DMS153 treated with DMSO at 0.1 percent for 48 hours (cell line): ENCODE results near the gene TAF1B.

Experiments
- DNase-seq: peaks from one replicate; lab custom pipeline; 2025; ENCODE audit not compliant: unreplicated experiment; lab: John Stamatoyannopoulos, UW

Gene TAF1B

DNA sequence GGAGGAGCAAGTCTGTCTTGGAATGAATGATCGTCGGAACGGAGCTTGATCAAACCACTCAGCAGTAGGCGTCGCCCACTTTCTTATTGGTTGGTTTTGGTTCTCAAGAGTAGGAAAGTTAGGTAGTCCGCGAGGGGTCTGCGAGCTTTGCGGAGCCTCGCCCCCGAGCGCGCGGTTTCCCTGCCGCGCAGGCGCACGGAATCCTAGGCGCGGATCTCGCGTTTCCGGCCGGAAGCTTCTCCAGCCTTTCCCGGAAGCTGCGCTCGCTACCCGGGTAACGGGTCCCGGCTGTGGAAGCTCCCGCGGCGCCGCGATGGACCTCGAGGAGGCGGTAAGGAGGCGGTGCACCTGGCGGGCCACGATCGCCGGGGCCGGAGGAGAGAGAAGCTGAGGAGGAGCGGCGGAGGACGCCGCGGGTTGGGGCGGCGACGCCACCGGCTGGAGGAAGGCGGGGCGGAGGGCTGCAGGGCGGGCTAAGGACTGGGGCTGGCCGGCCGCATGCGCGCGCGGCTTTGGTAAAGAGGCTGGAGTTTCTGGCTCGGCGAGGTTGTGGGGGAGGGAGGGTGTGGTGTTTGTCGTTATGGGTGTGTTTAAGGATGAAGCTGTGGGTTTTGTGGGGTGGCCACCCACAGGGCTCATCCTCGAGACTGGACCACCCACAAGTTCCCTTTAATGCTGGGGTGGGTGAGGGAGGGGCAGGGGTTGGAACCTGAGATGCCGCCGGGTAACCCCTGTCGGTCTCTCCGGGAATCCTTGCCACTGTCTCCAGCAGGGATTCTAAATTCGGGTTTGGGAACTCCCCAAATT is at the start of gene TAF1B:
Gene TAF1B, plus strand, starts transcription at position 246 of the 807 bp plus-strand sequence. Its CDS starts 68 bp downstream, at position 314.
- DNase-seq = peak; percentile 61

DNA sequence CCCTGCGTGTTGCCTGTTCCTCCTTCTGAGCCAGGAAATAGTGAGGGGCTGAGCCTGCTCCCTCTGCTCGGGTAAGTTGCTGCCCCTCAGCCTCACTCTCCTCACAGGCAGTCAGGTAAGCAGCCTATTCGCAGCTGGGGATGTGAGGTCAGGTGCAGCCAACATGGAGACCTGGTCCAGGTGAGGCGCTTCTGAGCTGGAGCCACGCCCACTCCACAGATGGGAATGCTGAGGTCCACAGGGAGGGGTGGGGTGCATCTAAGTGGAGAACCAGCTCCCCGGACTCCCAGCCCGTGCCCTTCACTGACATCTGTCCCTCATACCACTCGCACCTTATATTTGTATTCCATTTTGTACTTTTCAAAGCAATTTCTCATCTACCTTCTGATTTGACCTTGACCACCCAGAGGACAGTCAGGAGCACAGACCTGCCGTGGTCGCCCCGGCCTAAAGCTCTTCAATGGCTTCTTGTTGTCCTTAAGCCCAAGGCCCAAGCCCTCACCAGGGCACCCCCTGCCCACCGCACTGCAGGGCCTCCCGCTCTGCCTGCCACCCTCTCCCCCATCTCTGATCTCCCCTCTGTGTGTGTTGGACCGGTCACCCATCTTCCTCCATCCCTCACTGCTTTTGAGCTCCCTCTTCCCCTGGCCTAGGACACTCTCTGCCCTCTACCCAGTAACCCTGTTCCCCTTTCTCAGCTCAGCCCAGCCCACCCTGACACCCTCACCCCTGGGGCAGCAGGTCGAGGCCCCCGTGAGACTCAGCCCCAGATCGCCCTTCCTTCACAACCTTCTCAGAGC is 49.2 kb upstream of the TAF1B start:
- no peak for DNase-seq

- DNase-seq = no peak
Observed at GRCh38 chr2:9795071-9795470, 48.2 kb upstream of the TAF1B start.

DNA sequence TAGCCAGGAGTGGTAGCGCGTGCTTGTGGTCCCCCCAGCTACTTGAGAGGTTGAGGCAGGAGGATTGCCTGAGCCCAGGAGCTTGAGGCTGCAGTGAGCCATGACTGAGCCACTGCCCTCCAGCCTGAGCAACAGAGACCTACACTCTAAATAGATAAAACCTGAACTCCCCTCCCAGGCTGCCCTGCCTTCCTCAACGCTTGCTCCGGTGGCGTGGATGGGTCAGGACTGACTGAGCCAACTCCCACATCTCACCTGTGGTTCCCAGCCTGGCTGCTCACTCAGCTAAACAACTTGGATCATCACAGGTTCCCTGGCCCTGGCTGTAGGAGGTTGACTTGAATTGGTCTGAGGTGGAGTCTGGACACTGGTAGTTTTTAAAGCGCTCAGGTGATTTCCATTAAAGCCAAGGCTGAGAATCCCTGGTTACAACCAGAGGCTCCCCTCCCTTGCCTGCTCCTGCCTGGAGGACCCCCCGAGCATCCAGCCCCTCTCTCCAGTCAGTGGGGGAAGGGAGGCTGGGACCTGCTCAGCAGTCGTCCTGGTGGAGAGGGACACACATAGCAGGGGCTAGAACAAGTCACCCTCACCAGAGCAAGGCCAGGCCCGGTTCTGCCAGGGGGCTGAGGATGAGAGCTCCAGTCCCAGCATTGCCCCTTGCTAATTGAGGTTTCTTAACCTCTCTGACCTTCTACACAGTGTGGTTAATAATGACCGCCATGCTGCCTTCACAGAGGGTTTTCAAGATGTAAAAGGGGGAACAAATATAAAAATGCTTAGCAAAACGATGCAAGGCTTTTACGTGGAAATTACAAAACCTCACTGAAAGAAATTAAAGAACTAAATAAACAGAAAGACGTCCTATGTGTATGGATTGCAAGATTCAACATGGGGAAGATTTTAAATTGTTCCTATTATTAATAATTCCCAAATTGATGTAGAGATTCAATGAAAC is 46.9 kb upstream of the TAF1B start:
- DNase-seq = no peak

- no peak for DNase-seq
Observed at GRCh38 chr2:9797086-9797485, 46.2 kb upstream of the TAF1B start.

DNA sequence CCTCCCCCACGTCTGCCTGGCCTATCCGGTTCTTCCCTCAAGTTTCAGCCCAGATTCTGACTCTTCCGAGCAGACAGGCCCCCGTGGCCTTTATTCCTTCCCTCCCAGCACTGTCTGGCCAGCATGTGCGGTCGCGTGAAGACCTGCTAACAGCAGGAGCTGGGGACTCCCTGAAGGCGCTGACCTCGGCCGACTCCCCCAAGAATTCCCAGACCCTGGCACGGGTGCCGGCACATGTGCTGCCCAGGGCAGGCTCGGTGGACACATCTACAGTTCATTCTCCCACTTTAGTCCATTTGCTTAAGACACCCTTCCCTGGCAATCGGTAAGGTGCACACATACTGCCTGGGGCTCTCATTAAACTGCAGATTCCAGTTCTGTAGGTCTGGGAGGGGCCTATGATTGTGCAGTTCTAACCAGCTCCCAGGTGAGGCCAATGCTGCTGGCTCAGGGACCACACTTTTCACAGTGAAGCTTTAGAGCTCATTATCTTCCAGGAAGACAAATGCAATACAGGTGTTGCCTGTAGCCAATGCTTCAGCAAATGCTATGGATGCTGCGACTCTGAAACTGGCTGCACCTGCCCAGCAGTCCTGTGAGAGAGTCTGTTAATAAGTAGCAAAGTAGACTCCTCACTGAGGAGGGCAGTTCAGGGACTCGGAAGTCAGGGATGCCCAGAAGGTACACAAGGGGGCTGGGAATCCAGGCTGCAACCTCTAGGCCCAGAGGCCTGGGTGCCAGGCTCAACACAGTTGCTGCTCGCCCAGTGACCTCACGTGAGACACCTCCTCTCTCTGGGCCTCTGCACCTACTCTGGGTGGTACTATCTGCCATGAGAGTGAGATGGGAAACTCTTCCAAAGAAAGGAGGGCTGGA is 45.4 kb upstream of the TAF1B start:
- DNase-seq = no peak

GRCh38 chr2:9799011-9799596 is 44.2 kb upstream of the TAF1B start:
- DNase-seq = no peak

DNA sequence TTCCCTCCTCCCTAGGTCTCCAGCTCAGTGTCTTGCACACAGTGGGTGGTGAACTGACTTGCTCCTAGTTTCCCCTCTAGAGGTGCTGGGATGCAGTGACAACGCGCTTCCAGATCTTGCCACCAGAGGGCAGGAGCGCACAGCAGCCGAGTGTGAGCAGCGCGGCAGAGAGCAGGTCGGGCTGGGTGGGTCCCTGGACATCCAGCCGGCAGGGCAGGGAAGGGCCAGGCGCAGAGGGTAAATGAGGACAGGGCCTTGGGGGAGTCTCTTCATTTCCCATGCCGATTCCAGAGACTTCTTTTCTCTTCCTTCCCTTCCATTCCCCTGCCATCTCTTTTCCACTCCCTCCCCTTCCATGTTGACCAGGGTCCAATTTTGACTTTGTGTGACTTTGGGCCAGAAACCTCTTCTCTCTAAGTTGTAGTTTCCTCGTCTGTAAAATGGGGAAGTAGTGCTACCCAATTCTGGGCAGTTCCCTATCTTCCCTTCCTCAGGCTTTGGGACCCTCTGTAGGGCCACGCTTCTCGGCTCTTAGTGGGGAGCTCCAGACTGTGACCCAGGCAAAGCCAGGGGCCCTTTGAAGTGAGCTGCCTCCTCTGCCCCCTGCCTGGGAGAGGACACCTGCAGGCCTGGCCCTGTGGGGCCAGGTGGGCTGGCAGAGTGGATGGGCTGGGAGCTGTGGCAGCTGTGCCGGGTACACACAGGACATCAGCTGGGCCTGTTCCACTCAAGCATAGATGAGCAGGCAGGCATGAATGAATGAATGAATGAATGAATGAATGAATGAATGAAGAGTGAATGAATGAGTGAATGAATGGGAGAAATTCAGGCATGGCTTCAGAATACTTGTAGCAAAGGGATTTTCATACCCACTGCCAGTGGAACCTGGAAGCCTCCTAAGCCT is 43.3 kb upstream of the TAF1B start:
- peak; percentile 7 for DNase-seq

DNA sequence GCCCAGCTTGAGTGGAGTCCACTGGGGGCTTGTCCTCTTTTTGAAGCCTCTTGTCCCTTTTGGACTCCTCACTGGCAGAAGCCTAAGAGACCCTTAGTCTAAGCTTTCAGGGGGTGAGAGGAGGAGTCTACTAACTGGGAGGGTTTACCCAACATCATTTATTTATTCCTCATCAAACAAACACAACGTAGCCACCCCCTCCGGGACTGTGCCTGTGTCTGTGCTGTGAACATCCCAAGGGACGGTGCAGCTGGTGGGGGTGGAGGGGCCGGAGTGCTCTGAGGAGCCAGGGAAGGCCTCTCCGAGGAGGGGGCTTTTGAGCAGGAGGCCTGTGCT is 42.7 kb upstream of the TAF1B start:
- no peak for DNase-seq

DNA sequence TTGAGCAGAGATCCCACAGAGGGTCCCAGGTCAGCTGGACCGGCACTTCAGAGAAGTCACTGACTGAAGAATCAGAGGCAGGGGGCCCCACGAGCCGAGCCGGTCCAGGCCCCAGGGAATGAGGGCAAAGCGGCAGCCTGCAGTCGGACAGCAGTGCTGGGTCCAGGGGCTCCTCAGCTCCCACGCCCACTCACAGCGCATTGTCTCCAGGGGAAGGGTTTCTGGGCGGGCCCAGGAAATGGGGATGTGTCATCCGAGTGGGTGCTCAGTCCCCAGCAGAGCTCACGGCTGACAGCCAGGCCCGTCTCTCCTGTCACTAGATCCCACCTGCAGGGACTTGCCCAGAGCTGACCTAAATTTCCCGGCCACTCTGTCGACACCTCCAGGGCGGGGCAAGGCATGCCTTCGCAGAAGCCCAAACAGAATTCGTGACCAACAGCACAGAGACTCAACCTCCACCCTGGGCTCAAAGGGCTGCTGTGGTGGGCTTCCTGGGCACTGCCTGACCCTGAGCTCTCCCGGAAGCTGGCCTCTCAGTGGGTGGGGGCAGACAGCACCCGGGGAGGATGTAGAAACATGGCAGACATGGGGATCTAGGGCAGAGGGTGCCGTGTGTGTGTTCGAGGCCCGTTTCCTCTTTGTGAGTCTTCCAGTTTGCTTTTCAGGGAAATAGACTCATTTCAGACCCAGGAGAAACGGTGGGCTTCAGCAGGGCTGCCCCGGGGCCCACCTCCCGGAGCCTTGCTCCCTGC is 42.1 kb upstream of the TAF1B start:
- DNase-seq = no peak

- DNase-seq = no peak
Observed at GRCh38 chr2:9802576-9802993, 40.7 kb upstream of the TAF1B start.

- no peak for DNase-seq
Observed at GRCh38 chr2:9803023-9803805, 40.1 kb upstream of the TAF1B start.

GRCh38 chr2:9805435-9806297 is 37.6 kb upstream of the TAF1B start:
- DNase-seq = no peak

DNA sequence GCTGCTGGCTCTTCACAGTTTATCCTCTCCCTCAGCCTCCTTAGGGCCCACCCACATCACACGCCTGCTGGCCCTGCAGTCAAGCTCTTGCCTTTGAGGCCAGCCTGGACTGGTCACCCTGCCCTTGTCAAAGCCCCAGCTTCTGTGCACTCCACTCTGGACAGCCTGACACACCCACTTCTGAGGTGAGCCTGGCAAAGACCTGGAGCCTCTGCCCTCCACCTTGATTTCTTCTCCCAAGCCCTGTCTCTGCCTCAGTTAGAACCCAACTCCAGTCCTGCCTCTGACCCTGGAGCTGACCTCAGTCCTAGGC is 37.0 kb upstream of the TAF1B start:
- no peak for DNase-seq

DNA sequence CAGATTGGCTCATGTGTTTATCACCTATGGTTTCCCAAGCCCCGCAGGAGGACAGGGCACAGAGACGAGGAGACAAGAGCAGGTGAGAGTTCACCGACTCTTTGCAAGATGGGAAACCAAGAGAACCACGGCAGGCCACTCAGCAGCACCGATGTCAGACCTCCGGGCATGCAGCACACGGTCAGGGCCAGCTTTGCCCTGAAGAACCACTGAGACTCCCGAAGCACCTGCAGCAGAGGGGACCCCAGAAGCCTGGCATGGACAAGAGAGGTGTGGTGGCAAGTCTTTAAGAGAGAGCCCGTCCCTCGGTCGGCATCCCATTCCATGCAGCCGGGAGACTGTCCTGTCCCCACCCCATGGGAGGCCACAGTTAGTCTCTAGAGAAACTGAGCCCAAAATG is 36.6 kb upstream of the TAF1B start:
- no peak for DNase-seq

DNA sequence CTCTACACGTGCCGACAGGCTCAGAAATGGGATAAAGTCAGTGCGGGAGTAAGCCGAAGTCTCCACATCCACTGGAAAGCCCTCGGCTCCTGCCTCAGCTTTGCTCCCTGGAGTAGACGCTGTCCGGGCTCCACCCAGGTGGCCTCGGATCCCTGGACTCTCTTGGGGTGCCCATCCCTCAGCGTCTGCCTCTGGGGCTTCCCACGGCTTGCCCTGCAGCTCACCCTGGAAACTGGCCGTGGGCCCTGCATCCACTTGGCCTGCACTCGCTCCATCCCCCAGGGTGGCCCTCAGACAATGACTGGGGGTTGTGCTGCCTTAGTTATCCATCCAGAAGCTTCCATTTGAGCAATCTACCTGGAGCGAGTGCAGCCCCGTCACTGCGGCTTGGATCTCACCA is 36.2 kb upstream of the TAF1B start:
- DNase-seq = no peak
